Measurements from ENCODE around the gene ALKBH3. TPM values are rescaled to one million over a fixed set of nuclear protein-coding genes. Genes with fewer than 3 reads are reported as not detected.

The ALKBH3 gene
- total RNA-seq, 1 experiment from 2014 or later = 36.7 TPM

DNA sequence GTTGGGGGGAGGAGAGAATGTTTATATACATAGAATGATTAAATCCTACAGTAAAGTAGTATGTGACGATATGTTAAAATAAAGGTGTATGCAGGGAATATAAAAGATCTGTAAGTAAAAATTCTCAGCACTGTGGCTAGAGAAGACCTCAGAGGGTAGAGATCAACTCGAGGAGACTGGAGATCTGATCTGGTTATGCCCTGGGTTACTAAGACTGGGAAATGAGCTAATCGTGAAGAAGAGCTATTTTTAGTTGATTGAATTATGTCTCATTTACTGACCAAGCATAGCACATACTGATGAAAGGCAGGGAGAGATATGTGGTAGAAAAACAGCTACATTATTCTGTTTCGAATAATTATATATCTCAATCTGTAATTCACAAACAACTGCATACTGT, 42.8 kb upstream of the ALKBH3 start:
- no peak for ATAC-seq
- Histone ChIP-seq H3K27me3 (ENCODE audit: insufficient read depth, low read length) (no peaks in the 10 kb centered on the region), H3K4me1 (ENCODE audit: control insufficient read depth in 1 of 2, insufficient read depth in 2 of 2, low read length in 2 of 2) (peaks cover 0 to 8% of the 10 kb centered on the region in 2 experiments; a peak in 3 of 4 replicates), H3K36me3 (ENCODE audit: control insufficient read depth in 1 of 2, insufficient read depth in 2 of 2, low read length in 2 of 2) (0 out of 4 replicates have a peak, but pooled peaks cover 0 to 2% of the 10 kb centered on the region in 2 experiments), H3K4me3 (replicated peaks in 1 of 2; ENCODE audit: low read depth in 1 of 2, low read length in 2 of 2) (no peak overlapping the region), H3K9me3 (ENCODE audit: control insufficient read depth in 1 of 2, insufficient read depth in 1 of 2, low read depth in 1 of 2, low read length in 2 of 2) (no peaks in the 10 kb centered on the region), H3K4me2 (ENCODE audit: low read length) (no peak overlapping the region), H3K79me2 (ENCODE audit: insufficient read depth, low read length) (no peaks in the 10 kb centered on the region), H2AFZ (ENCODE audit: low read depth, low read length, poor library complexity, severe bottlenecking) (no peak overlapping the region), H3K27ac (ENCODE audit: low read depth, low read length) (no peak overlapping the region), H3K9ac (ENCODE audit: low read length) (no peak overlapping the region), H4K20me1 (ENCODE audit: insufficient read depth) (no peaks in the 10 kb centered on the region), H3K9me2 (ENCODE audit: insufficient read depth) (no peaks in the 10 kb centered on the region)
- TF ChIP-seq, protein P1, sequence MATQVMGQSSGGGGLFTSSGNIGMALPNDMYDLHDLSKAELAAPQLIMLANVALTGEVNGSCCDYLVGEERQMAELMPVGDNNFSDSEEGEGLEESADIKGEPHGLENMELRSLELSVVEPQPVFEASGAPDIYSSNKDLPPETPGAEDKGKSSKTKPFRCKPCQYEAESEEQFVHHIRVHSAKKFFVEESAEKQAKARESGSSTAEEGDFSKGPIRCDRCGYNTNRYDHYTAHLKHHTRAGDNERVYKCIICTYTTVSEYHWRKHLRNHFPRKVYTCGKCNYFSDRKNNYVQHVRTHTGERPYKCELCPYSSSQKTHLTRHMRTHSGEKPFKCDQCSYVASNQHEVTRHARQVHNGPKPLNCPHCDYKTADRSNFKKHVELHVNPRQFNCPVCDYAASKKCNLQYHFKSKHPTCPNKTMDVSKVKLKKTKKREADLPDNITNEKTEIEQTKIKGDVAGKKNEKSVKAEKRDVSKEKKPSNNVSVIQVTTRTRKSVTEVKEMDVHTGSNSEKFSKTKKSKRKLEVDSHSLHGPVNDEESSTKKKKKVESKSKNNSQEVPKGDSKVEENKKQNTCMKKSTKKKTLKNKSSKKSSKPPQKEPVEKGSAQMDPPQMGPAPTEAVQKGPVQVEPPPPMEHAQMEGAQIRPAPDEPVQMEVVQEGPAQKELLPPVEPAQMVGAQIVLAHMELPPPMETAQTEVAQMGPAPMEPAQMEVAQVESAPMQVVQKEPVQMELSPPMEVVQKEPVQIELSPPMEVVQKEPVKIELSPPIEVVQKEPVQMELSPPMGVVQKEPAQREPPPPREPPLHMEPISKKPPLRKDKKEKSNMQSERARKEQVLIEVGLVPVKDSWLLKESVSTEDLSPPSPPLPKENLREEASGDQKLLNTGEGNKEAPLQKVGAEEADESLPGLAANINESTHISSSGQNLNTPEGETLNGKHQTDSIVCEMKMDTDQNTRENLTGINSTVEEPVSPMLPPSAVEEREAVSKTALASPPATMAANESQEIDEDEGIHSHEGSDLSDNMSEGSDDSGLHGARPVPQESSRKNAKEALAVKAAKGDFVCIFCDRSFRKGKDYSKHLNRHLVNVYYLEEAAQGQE (IDR thresholded peaks at IDR 0.05; ENCODE audit: low read depth) = no peak
- TF ChIP-seq YY1 (IDR thresholded peaks at IDR 0.05; ENCODE audit: extremely low read depth, insufficient replicate concordance, low read depth, low read length) = no peak
- TF ChIP-seq CBX3 (IDR thresholded peaks at IDR 0.05; ENCODE audit: low read depth) = no peak
- TF ChIP-seq ZFX (IDR thresholded peaks at IDR 0.05) = no peak
- no peak for TF ChIP-seq EZH2 (IDR thresholded peaks at IDR 0.05)
- TF ChIP-seq ZNF274 (IDR thresholded peaks at IDR 0.05; ENCODE audit: low read depth, low read length) = no peak
- TF ChIP-seq CEBPB (IDR thresholded peaks at IDR 0.05; ENCODE audit: low read depth) = no peak
- no peak for TF ChIP-seq SP1 (IDR thresholded peaks at IDR 0.05; ENCODE audit: low read depth)
- TF ChIP-seq SIN3A (IDR thresholded peaks at IDR 0.05; ENCODE audit: low read depth) = no peak
- TF ChIP-seq FOSL1 (IDR thresholded peaks at IDR 0.05; ENCODE audit: low read depth) = no peak
- no peak for TF ChIP-seq SRF (IDR thresholded peaks at IDR 0.05; ENCODE audit: low read depth)
- TF ChIP-seq POLR2A (IDR thresholded peaks at IDR 0.05; ENCODE audit: borderline replicate concordance, extremely low read depth, insufficient read depth, insufficient read length) = no peak
- TF ChIP-seq, protein P2, sequence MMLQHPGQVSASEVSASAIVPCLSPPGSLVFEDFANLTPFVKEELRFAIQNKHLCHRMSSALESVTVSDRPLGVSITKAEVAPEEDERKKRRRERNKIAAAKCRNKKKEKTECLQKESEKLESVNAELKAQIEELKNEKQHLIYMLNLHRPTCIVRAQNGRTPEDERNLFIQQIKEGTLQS (IDR thresholded peaks at IDR 0.05) = no peak
- intact Hi-C loops (cut with micrococcal nuclease) = no loop called here
- POLR2A ChIA-PET = no interaction called here
- RAD21 ChIA-PET (ENCODE audit: low non-redundant PET in 1 of 2, low total read pairs in 2 of 2, uncharacterized antibody in 2 of 2, unreplicated experiment in 2 of 2) = no interaction called here
- no peak for DNase-seq (ENCODE audit: low read depth, low spot score)
- CTCF ChIA-PET = interaction anchor here (0.8 to 2.9 kb wide), 2 partner anchors 12 to 14 kb away, joined by 3 to 10 read pairs; no protein-coding TSS in a partner anchor
- BruUV-seq (replicated peaks) = no TSS peak
